ENCODE results near the gene PDE6H.

PDE6H gene

DNA sequence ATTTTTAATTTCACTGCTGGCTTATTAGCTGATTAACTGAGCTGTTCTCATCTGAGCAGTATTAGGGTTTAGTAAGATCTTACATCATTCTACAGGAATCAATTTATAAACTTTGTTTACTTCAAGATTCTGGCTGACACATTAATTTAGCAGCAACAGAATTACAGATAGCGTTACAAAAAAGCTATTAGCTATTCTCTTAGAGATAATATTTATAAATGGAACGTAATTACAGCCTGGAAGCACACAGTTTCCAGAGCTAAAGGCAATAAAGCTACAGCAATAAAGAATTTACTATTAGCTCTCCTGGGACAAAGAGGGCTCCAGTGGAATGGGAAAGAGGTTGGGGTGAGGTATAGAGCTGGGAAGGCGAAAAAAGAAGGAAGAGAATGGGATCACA lies 34.7 kb downstream of the PDE6H start:
- DNase-seq = no peak

- DNase-seq = no peak
Measured at GRCh38 chr12:15011162-15011561, 38.3 kb downstream of the PDE6H start.

- no peak for DNase-seq
Measured at GRCh38 chr12:15013634-15014179, 40.9 kb downstream of the PDE6H start.

DNA sequence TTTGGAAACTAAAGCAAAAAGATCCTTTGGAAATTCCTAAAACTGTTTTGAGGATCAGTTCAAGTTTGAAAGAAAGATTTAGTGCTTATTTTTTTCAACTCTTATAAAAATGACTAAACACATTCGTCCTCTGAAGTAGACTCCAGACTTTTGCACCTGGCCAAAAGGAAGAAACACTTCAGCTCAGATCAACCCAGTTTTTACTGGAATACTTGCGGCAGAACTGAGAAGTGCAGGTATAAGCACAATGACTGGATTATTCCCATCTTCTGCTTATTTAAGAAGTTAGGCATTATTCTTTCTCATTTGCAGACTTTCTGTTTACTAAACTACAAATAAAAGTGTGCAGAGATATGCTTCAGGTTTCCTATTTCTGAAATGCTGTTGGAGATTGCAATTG lies 41.9 kb downstream of the PDE6H start:
- DNase-seq = no peak

DNA sequence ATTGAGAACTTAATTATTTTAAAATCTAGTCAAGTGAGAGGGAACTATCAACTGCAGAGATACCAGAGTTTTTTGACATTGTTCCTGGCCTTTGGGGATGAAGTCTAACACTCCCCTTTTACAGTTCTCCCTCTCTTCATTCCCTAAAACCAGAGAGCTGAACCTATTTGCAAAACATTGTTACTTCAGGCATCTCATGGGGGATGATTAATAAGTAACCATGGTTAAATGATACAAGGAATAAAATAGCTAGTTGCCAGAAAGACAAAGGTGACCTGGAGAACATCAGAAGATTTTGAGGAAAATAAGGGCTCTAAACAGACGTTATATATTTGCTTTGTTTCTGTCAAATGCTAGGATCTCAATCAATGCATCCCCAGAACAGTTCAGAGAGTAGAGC lies 42.3 kb downstream of the PDE6H start:
- no peak for DNase-seq

- no peak for DNase-seq
Measured at GRCh38 chr12:15020156-15020555, 47.3 kb downstream of the PDE6H start.

All from NCI-H2029 (cell line).